GM23338 (cell line): ENCODE measurements around the gene ABCA13. TPM values are rescaled to one million over a fixed set of nuclear protein-coding genes. Genes with fewer than 3 reads are reported as not detected.

Experiments used
- ATAC-seq: fragments of 200-7000 bp; cut with Tn5 transposase; 3 replicates; pipeline ENCODE4 v1.9.1; 2020
- DNase-seq: peaks from one replicate; pipeline ENCODE4 v3.0.0-alpha.2; 2015; ENCODE audit warnings: low spot score
- H2AFZ ChIP-seq: fragments of 200-600 bp; sonication (generic); 2 replicates; pipeline ENCODE4 v1.8.0; 2016; ENCODE audit warnings: antibody characterized with exemption, mild to moderate bottlenecking, moderate library complexity
- H3F3A ChIP-seq: fragments of 200-600 bp; sonication (generic); replicated peaks from 2 replicates; pipeline ENCODE4 v1.8.0; 2017; ENCODE audit warnings: antibody characterized with exemption, mixed run types, low read depth
- H3K27ac ChIP-seq: fragments of 200-600 bp; sonication (generic); 2 replicates; pipeline ENCODE4 v1.6.1; 2016; ENCODE audit warnings: low read depth
- H3K27me3 ChIP-seq: fragments of 200-600 bp; sonication (generic); 2 replicates; pipeline ENCODE4 v1.8.0; 2016; ENCODE audit warnings: mild to moderate bottlenecking, mixed run types, moderate library complexity; ENCODE audit not compliant: insufficient read depth
- H3K36me3 ChIP-seq: fragments of 200-600 bp; sonication (generic); 2 replicates; pipeline ENCODE4 v1.8.0; 2016; ENCODE audit warnings: mild to moderate bottlenecking; ENCODE audit not compliant: insufficient read depth
- H3K4me1 ChIP-seq: fragments of 200-600 bp; sonication (generic); 2 replicates; pipeline ENCODE4 v1.8.0; 2016; ENCODE audit warnings: mild to moderate bottlenecking, moderate library complexity; ENCODE audit not compliant: insufficient read depth
- H3K4me2 ChIP-seq: fragments of 200-600 bp; sonication (generic); 2 replicates; pipeline ENCODE4 v1.7.1; 2017; ENCODE audit warnings: mixed run types
- H3K4me3 ChIP-seq: fragments of 200-600 bp; sonication (generic); 2 replicates; pipeline ENCODE4 v1.6.1; 2016; ENCODE audit warnings: mixed run types
- H3K79me2 ChIP-seq: fragments of 200-600 bp; sonication (generic); replicated peaks from 2 replicates; pipeline ENCODE4 v1.8.0; 2017; ENCODE audit warnings: mild to moderate bottlenecking; ENCODE audit not compliant: insufficient read depth
- H3K9me2 ChIP-seq: fragments of 200-600 bp; sonication (generic); 2 replicates; pipeline ENCODE4 v1.8.0; 2017; ENCODE audit not compliant: insufficient read depth
- H4K20me1 ChIP-seq: fragments of 200-600 bp; sonication (generic); replicated peaks from 2 replicates; pipeline ENCODE4 v1.8.0; 2017; ENCODE audit warnings: mild to moderate bottlenecking; ENCODE audit not compliant: insufficient read depth
- H3K27ac Mint-ChIP-seq: 2 replicates; pipeline ENCODE4 v1.8.0; 2020; ENCODE audit warnings: inconsistent platforms, mild to moderate bottlenecking, moderate library complexity, mixed read lengths
- H3K27me3 Mint-ChIP-seq: 3 replicates; pipeline ENCODE4 v1.8.0; 2022; ENCODE audit warnings: low read depth, mild to moderate bottlenecking, moderate library complexity, mixed read lengths, inconsistent platforms; ENCODE audit not compliant: insufficient read depth, poor library complexity
- H3K36me3 Mint-ChIP-seq: 3 replicates; pipeline ENCODE4 v1.8.0; 2021; ENCODE audit warnings: low read depth, mild to moderate bottlenecking, inconsistent platforms, moderate library complexity, mixed read lengths
- H3K4me1 Mint-ChIP-seq: 3 replicates; pipeline ENCODE4 v1.8.0; 2020; ENCODE audit warnings: mild to moderate bottlenecking, inconsistent platforms, mixed read lengths
- H3K4me3 Mint-ChIP-seq: 3 replicates; pipeline ENCODE4 v1.8.0; 2021; ENCODE audit warnings: moderate library complexity, mild to moderate bottlenecking, inconsistent platforms, mixed read lengths
- H3K9me3 Mint-ChIP-seq: 3 replicates; pipeline ENCODE4 v1.8.0; 2020; ENCODE audit warnings: moderate library complexity, mild to moderate bottlenecking, inconsistent platforms, mixed read lengths
- CTCF ChIP-seq, 2 experiments: fragments of 200-600 bp in 1 of 2; sonication (generic) in 1 of 2; conservative IDR thresholded peaks; 2 replicates each; pipeline versions ENCODE4 v1.5.1 to v1.6.1; 2016 to 2017; ENCODE audit warnings: antibody characterized with exemption in 2 of 2, low read depth in 2 of 2, mild to moderate bottlenecking in 2 of 2, moderate library complexity in 1 of 2
- ETS1 ChIP-seq: IDR thresholded peaks from 2 replicates; pipeline ENCODE4 v1.6.1; 2016; ENCODE audit warnings: antibody characterized with exemption
- EZH2 ChIP-seq: fragments of 200-600 bp; sonication (generic); IDR thresholded peaks from one replicate; pipeline ENCODE4 v1.8.0; 2017; ENCODE audit warnings: antibody characterized with exemption, mild to moderate bottlenecking, low read depth; ENCODE audit not compliant: unreplicated experiment
- NANOG ChIP-seq: IDR thresholded peaks from 2 replicates; pipeline ENCODE4 v1.6.1; 2016; ENCODE audit warnings: antibody characterized with exemption, borderline replicate concordance
- POLR2AphosphoS5 ChIP-seq: IDR thresholded peaks from 2 replicates; pipeline ENCODE4 v1.6.1; 2016; ENCODE audit warnings: antibody characterized with exemption, low read depth
- REST ChIP-seq: IDR thresholded peaks from one replicate; pipeline ENCODE4 v1.6.1; 2018; ENCODE audit warnings: antibody characterized with exemption; ENCODE audit not compliant: unreplicated experiment
- STAT1 ChIP-seq: IDR thresholded peaks from one replicate; pipeline ENCODE4 v1.6.1; 2016; ENCODE audit warnings: antibody characterized with exemption; ENCODE audit not compliant: unreplicated experiment
- ZNF114 ChIP-seq: fragments of 250-450 bp; sonication (Bioruptor Pico); IDR thresholded peaks from 2 replicates; pipeline ENCODE4 v1.5.0; 2020; ENCODE audit warnings: mild to moderate bottlenecking, moderate library complexity
- ZNF462 ChIP-seq: fragments of 250-450 bp; sonication (Bioruptor Pico); IDR thresholded peaks from 2 replicates; pipeline ENCODE4 v1.5.0; 2020; ENCODE audit warnings: mild to moderate bottlenecking, moderate library complexity
- polyA plus RNA-seq: library from polyadenylated mRNA; unstranded; fragments of >200 nt; fragmentation: Nextera tagmentation; extraction: Ambion mirVana; gene quantifications from 2 replicates; pipeline ENCODE4 v1.2.1, GENCODE V29; 2016
- total RNA-seq: library from RNA; depleted of rRNA; stranded (reverse); fragments of >200 nt; shearing (Covaris generic); gene quantifications from 2 replicates; pipeline ENCODE4 v1.2.3, GENCODE V29; 2014

Gene ABCA13
- total and polyA plus RNA-seq, 2 experiments from 2014 or later, result 0.21 TPM; not detected in 1

GRCh38 chr7:48259463-48260280 is 88.4 kb downstream of the ABCA13 start:
- no peaks in the 10 kb centered on the region for H3K27me3 ChIP-seq
- no peaks in the 10 kb centered on the region for H3K79me2 ChIP-seq
- no peak overlapping the region for H2AFZ ChIP-seq
- no peaks in the 10 kb centered on the region for H3K9me2 ChIP-seq
- H3K4me1 ChIP-seq, result peaks cover 7% of the 10 kb centered on the region
- H4K20me1 ChIP-seq, result no peaks in the 10 kb centered on the region
- TF ChIP-seq REST, result no peak
- no peak for TF ChIP-seq STAT1
- TF ChIP-seq ETS1, result no peak
- TF ChIP-seq POLR2AphosphoS5, result no peak
- TF ChIP-seq ZNF114, result no peak
- no peak for TF ChIP-seq CTCF (conservative IDR thresholded peaks at IDR 0.05; ENCODE audit: low read depth in 2 of 2)
- no peak for TF ChIP-seq ZNF462
- no peak for TF ChIP-seq EZH2
- no peak for TF ChIP-seq NANOG
- H3K36me3 Mint-ChIP-seq, result no peaks in the 10 kb centered on the region
- no peaks in the 10 kb centered on the region for H3K9me3 Mint-ChIP-seq
- DNase-seq, result no peak
- peaks cover 2% of the 10 kb centered on the region for H3K27me3 Mint-ChIP-seq
- H3K27ac Mint-ChIP-seq, result no peak overlapping the region
- no peaks in the 10 kb centered on the region for H3K36me3 ChIP-seq
- no peak overlapping the region for H3K4me3 Mint-ChIP-seq
- H3K27ac ChIP-seq, result no peak overlapping the region
- H3F3A ChIP-seq, result no peaks in the 10 kb centered on the region
- H3K4me2 ChIP-seq, result no peak overlapping the region
- ATAC-seq, result no peak
- no peaks in the 10 kb centered on the region; the same call in 2 of the 3 replicates for H3K4me1 Mint-ChIP-seq
- no peak overlapping the region for H3K4me3 ChIP-seq
